Suprapubic skin (tissue), 4 donors: ENCODE measurements around the gene CALML5. TPM values are rescaled to one million over a fixed set of nuclear protein-coding genes. Genes with fewer than 3 reads are reported as not detected.

Source experiments
- DNase-seq, 2 donors: peaks; one replicate each; pipeline ENCODE4 v3.0.0-alpha.2; 2019; ENCODE audit warnings: low spot score in 2 of 2
- H3K27ac ChIP-seq: fragments of 200-600 bp; sonication (generic); one replicate; pipeline ENCODE4 v1.5.1; 2019
- H3K27me3 ChIP-seq: fragments of 200-600 bp; sonication (generic); one replicate; pipeline ENCODE4 v1.5.1; 2019
- H3K36me3 ChIP-seq: fragments of 200-600 bp; sonication (generic); one replicate; pipeline ENCODE4 v1.5.1; 2019
- H3K4me1 ChIP-seq: fragments of 200-600 bp; sonication (generic); one replicate; pipeline ENCODE4 v1.5.1; 2019
- H3K4me3 ChIP-seq: fragments of 200-600 bp; sonication (generic); one replicate; pipeline ENCODE4 v1.5.1; 2019; ENCODE audit warnings: mild to moderate bottlenecking
- H3K9me3 ChIP-seq: fragments of 200-600 bp; sonication (generic); one replicate; pipeline ENCODE4 v1.5.1; 2019
- EP300 ChIP-seq: sonication (generic); formaldehyde crosslinking; IDR thresholded peaks from one replicate; pipeline ENCODE4 v1.6.1; 2017; ENCODE audit warnings: antibody characterized with exemption
- POLR2A ChIP-seq, 2 donors: fragments of 450-650 bp; IDR thresholded peaks; one replicate each; pipeline ENCODE4 v1.6.1; 2017; ENCODE audit warnings: antibody characterized with exemption in 2 of 2, mild to moderate bottlenecking in 2 of 2, moderate library complexity in 2 of 2
- POLR2AphosphoS5 ChIP-seq, 3 donors: sonication (generic); formaldehyde crosslinking; IDR thresholded peaks; one replicate each; pipeline ENCODE4 v1.6.1; 2017; ENCODE audit warnings: antibody characterized with exemption in 3 of 3
- WGBS: methylation state at CpG from one replicate; pipeline ENCODE4 v1.1.5; 2018; 5-methylcytosine and 5-hydroxymethylcytosine counted together
- total RNA-seq, 4 donors: library from RNA; depleted of rRNA; stranded (reverse); fragments of >200 nt; gene quantifications; one replicate each; pipeline ENCODE4 v1.1.0, GENCODE V29; 2016
- TF ChIP-seq, protein P1 (sequence below), 2 donors: fragments of 200-600 bp in 1 of 2; fragments of 450-650 bp in 1 of 2; sonication (generic) in 1 of 2; IDR thresholded peaks; one replicate each; pipeline ENCODE4 v1.5.1; 2016 to 2019; ENCODE audit warnings: antibody characterized with exemption in 2 of 2, mild to moderate bottlenecking in 1 of 2, moderate library complexity in 1 of 2

The CALML5 gene
- total RNA-seq, 4 donors from 2014 or later = 429 to 3,135 (median 2,230) TPM

DNA sequence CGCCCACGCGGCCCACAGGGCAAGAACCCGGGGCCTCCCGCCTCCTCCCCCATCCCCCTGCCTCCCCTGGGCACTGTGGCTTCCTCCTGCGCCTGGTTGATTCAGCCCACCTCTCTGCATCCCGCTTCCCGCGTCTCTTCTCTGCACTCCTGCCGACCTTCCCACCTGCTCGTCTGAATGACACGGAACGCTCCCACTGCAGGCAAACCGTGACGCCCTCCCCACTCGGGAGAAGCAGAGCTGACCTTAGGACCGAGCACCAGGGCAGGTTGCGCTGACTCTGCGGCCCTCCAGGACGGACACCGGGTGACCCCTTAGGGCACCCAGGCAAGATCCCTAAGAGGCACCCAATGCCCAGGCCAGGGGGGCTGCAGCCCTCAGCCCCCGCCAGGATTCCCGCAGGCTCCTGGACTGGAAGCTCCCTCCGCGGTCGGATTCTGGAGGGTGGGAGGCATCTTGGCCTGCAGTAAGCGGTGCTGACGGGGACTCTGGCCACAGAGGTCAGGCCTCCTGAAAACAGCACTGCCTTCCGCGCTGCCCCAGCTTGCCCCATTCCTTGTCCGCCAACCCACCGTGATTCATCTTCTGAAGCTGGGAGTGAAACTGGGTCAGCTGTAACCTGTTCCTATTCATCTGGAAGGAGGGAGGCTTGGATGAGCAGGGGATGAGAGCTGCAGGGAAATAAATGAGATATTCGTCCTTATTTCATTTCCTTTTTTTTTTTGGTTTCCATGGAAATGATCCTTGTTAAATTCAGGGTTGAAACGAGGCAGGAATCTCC is 26.4 kb upstream of the CALML5 start:
- no peaks in the 10 kb centered on the region for H3K36me3 ChIP-seq
- TF ChIP-seq POLR2A (IDR thresholded peaks at IDR 0.05) (no peak), EP300 (no peak), POLR2AphosphoS5 (IDR thresholded peaks at IDR 0.05) (no peak)
- TF ChIP-seq, protein P1, sequence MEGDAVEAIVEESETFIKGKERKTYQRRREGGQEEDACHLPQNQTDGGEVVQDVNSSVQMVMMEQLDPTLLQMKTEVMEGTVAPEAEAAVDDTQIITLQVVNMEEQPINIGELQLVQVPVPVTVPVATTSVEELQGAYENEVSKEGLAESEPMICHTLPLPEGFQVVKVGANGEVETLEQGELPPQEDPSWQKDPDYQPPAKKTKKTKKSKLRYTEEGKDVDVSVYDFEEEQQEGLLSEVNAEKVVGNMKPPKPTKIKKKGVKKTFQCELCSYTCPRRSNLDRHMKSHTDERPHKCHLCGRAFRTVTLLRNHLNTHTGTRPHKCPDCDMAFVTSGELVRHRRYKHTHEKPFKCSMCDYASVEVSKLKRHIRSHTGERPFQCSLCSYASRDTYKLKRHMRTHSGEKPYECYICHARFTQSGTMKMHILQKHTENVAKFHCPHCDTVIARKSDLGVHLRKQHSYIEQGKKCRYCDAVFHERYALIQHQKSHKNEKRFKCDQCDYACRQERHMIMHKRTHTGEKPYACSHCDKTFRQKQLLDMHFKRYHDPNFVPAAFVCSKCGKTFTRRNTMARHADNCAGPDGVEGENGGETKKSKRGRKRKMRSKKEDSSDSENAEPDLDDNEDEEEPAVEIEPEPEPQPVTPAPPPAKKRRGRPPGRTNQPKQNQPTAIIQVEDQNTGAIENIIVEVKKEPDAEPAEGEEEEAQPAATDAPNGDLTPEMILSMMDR (IDR thresholded peaks at IDR 0.05) = no peak
- peak; percentile 57 to 76 for DNase-seq
- H3K27ac ChIP-seq = peak overlapping the region; percentile 84
- H3K4me3 ChIP-seq = peak overlapping the region; percentile 47
- no peaks in the 10 kb centered on the region for H3K27me3 ChIP-seq
- H3K4me1 ChIP-seq = peaks cover 30% of the 10 kb centered on the region
- WGBS = 62% methylated on average over 30 of the region's 34 CpGs
- no peaks in the 10 kb centered on the region for H3K9me3 ChIP-seq

DNA sequence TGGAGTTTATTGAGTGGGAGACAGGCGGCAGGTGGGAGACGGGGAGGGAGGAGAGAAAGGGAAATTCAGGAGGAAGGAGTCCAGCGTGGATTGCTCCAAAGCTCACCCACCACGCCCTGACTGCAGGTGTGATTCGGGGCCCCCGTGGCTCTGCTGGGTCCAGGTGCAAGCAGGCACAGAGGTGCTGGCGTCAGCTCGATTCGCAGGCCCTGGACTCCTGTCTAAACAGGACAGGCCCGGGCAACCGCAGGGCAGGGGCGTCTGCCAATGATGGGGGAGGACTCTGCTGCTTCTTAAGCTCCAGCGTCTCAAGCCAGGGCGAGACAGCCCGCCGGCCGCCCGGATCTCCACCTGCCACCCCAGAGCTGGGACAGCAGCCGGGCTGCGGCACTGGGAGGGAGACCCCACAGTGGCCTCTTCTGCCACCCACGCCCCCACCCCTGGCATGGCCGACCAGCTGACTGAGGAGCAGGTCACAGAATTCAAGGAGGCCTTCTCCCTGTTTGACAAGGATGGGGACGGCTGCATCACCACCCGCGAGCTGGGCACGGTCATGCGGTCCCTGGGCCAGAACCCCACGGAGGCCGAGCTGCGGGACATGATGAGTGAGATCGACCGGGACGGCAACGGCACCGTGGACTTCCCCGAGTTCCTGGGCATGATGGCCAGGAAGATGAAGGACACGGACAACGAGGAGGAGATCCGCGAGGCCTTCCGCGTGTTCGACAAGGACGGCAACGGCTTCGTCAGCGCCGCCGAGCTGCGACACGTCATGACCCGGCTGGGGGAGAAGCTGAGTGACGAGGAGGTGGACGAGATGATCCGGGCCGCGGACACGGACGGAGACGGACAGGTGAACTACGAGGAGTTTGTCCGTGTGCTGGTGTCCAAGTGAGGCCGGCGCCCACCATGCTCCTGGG is 25.5 kb upstream of the CALML5 start, which contains the start of gene CALML3:
TSS of gene CALML3 (plus strand) at position 321 of the 920 bp plus-strand sequence. CDS start at position 446, 125 bp downstream.
- DNase-seq = peak; percentile 65 to 82
- no peaks in the 10 kb centered on the region for H3K9me3 ChIP-seq
- H3K4me1 ChIP-seq = peaks cover 28% of the 10 kb centered on the region
- peak within 1 kb of the TSS; percentile 84 for H3K27ac ChIP-seq
- H3K36me3 ChIP-seq = no peaks in the 10 kb centered on the region
- H3K4me3 ChIP-seq = peak within 1 kb of the TSS; percentile 47
- WGBS = 84% methylated on average over 35 of the region's 64 CpGs
- TF ChIP-seq, protein P1 (IDR thresholded peaks at IDR 0.05) = no peak
- TF ChIP-seq EP300 = no peak
- TF ChIP-seq POLR2A (IDR thresholded peaks at IDR 0.05) = no peak
- no peaks in the 10 kb centered on the region for H3K27me3 ChIP-seq

DNA sequence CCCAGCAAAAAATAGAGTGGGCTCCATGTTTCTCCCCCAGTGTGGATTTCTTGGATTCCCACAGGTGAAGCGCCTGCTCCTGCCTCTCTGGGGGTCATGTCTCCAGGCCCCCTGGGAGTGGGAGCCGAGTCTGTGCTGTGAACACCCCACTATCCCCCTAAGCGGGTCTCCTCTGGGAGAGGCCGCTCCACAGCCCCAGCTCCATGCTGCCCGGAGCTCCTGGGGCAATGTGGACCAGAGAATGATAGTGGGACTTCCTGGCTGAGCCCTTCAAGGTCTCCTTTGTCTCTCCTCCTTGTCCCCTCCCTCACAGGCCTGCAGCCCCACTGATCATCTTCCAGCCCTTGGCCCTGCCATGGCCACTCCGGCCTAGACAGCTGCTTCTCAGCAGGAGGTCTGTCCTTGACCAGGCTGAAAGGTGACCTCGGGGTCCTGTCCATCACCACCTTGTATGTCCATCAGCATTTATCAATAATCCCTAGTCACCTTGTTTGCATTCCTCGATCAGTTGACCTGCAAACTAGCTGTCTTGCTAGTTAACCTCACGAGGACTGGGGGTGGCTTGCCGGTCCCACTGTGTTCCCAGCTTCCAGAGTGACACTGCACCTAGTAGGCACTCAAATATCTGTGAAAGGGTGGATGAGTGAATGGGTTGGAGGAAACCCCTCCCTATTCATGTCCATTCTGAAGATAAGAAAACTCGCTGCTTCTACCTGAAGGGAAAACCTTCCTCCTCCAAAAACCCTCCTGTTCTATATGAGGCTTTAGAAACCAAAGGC is 24.6 kb upstream of the CALML5 start:
- H3K4me3 ChIP-seq = no peak overlapping the region
- no peaks in the 10 kb centered on the region for H3K36me3 ChIP-seq
- no peaks in the 10 kb centered on the region for H3K27me3 ChIP-seq
- TF ChIP-seq POLR2A (IDR thresholded peaks at IDR 0.05) = no peak
- TF ChIP-seq, protein P1 (IDR thresholded peaks at IDR 0.05) = no peak
- TF ChIP-seq EP300 = no peak
- no peak for TF ChIP-seq POLR2AphosphoS5 (IDR thresholded peaks at IDR 0.05)
- peaks cover 28% of the 10 kb centered on the region for H3K4me1 ChIP-seq
- WGBS = 93% methylated on average over 11 of the region's 11 CpGs
- no peaks in the 10 kb centered on the region for H3K9me3 ChIP-seq
- no peak overlapping the region for H3K27ac ChIP-seq
- peak; percentile 34 to 67 for DNase-seq

DNA sequence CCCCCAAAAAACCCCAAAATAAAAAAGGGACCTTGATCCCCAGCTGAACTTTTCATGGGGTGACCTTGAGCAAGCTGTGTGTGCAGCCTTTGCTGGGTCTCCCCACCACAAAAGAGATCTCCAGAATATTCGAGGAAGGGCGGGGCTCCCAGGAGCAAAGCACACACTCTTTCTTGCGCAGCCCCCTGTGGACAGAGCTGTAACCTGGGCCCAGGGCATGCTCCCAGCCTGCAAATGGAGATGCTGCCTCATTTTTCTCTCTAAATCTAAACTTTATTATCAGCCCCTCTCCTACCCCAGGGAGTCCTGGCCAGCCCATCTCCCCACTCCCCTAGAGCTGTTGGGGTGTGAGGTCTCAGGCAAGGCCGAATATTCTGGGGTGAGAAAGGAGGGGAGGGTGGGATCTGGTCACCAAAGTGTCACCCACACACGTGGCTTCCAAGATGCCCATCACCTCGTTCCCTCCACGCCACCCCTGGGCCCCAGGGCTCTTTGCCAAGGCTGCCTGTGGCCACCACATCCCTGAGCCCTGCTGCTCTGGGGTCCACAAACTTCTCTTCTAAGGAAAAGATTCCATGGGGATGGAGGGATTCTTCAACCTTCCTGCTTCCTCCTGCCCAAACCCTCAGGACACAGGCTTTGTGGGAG is 23.7 kb upstream of the CALML5 start:
- TF ChIP-seq POLR2AphosphoS5 (IDR thresholded peaks at IDR 0.05) (no peak), POLR2A (IDR thresholded peaks at IDR 0.05) (no peak), EP300 (no peak)
- TF ChIP-seq, protein P1 (IDR thresholded peaks at IDR 0.05) = no peak
- WGBS = 76% methylated on average over 7 of the region's 7 CpGs
- Histone ChIP-seq H3K36me3 (no peaks in the 10 kb centered on the region), H3K27ac (no peak overlapping the region), H3K9me3 (no peaks in the 10 kb centered on the region), H3K27me3 (no peaks in the 10 kb centered on the region), H3K4me3 (no peak overlapping the region), H3K4me1 (peaks cover 28% of the 10 kb centered on the region)
- peak; percentile 53 to 54 for DNase-seq
